Right cardiac atrium (tissue), 5 donors: ENCODE data around the gene PYM1. TPM values are rescaled to one million over a fixed set of nuclear protein-coding genes. Genes with fewer than 3 reads are reported as not detected.

Source experiments
- ATAC-seq, 2 donors: fragments of 200-7000 bp; cut with Tn5 transposase; one replicate each; pipeline versions ENCODE4 v1.8.0 to v1.9.1; 2020; ENCODE audit warnings: moderate library complexity in 2 of 2, mild to moderate bottlenecking in 1 of 2
- DNase-seq, 3 donors: peaks; one replicate each; pipeline ENCODE4 v3.0.0-alpha.2; 2020
- H3K27ac ChIP-seq: one replicate; pipeline ENCODE4 v1.5.1; 2013; ENCODE audit warnings: mild to moderate bottlenecking, low read length, control low read depth, moderate library complexity
- H3K27me3 ChIP-seq: one replicate; pipeline ENCODE4 v1.6.1; 2013; ENCODE audit not compliant: control insufficient read depth, insufficient read depth
- H3K4me1 ChIP-seq: one replicate; pipeline ENCODE4 v1.6.1; 2013; ENCODE audit warnings: low read length; ENCODE audit not compliant: control insufficient read depth, insufficient read depth
- H3K4me3 ChIP-seq: one replicate; pipeline ENCODE4 v1.5.1; 2013; ENCODE audit warnings: low read length, control low read depth
- H3K9me3 ChIP-seq: one replicate; pipeline ENCODE4 v1.6.1; 2013; ENCODE audit warnings: low read length; ENCODE audit not compliant: control insufficient read depth
- WGBS: extraction: QIAGEN DNeasy Blood & Tissue Kit; methylation state at CpG from one replicate; pipeline ENCODE4 v1.1.7; 2013; 5-methylcytosine and 5-hydroxymethylcytosine counted together
- intact Hi-C, 4 donors: fragments of 100-400 bp; cut with DNase I; formaldehyde crosslinking; loops; one replicate each; pipeline versions ENCODE4 v1.11.0 to v1.14.0; 2022 to 2023
- polyA plus RNA-seq: library from polyadenylated mRNA; stranded (reverse); fragments of 200-250 nt; gene quantifications from one replicate; pipeline ENCODE4 v1.2.3, GENCODE V29; 2013
- total RNA-seq, 4 donors: library from RNA; stranded (reverse); fragmentation: NEBNext Ultra II Directional; extraction: Animal tissue kit (Norgen Biotek cat#: 25700); gene quantifications; one replicate each; pipeline ENCODE4 v1.2.1, GENCODE V29; 2021
- donor health status: healthy with polysubstance abuse.
- donor health status: DM: no; HTN: yes; CAD: no.
- donor health status: DM: no; HTN: no; CAD: no.
- donor health status: DM: no; HTN: yes; CAD: no; lungs with severe emphysema.
- donor health status: DM: yes; HTN: yes; CAD: no.

The PYM1 gene
- total and polyA plus RNA-seq, 5 donors, result 15.4 to 25.7 (median 17.2) TPM

DNA sequence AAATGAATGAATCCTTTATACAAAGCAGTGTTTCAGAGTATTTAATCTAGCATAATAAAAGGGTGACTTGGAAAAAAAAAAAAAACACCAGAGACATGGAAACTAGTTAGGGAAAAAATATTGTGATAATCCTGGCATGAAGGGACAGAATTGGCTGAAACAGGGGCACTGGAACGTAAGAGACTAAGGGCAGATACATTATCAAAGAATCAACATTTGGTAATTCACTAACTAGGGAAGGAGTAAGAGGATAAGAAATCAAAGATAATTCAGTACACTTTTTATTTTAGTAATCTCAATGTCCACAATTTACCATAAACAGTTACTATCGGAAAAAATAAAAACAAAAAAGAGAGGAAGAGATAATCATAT, 18.2 kb downstream of the PYM1 start:
- Histone ChIP-seq H3K4me1 (peaks cover 1% of the 10 kb centered on the region), H3K9me3 (no peaks in the 10 kb centered on the region), H3K27ac (no peak overlapping the region), H3K4me3 (no peak overlapping the region), H3K27me3 (no peaks in the 10 kb centered on the region)
- intact Hi-C loops, result no loop called here
- WGBS, result 38% methylated on average over 2 of the region's 2 CpGs
- ATAC-seq, result peak in 1 of 2 donors; percentile 20
- no peak for DNase-seq

DNA sequence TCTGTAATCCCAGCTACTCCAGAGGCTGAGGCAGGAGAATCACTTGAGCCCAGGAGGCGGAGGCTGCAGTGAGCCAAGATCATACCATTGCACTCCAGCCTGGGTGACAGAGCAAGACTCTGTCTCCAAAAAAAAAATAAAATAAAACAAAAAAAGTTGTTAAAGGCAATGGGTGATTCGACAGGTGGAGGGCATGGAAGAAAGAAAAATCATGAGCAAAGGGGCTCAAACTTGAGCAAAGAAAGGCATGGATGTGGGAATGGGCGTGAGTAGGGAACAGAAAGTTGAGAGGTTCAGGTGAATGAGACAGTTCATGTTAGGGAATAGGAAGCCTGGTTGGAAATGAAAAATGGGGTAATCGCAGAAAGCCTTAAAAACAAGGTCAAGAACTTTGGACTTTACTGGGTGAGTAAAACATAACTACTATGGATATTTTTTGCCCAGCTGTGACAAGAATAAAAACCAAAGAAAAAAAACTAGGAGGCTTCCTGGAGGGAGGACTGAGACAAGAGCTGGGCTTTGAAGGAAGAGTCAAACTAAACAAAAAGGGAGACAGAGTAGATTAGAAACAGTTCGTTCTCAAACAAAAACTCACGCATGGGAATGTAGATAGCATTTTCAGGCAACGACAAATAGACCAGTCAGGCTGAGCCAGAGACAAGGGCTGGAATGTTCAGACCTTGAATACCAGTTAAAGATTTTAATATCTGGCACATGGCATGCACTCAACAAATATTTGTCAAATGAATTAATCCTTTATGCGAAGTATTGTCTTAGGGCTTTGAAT, 18.8 kb downstream of the PYM1 start:
- 51% methylated on average over 8 of the region's 8 CpGs for WGBS
- DNase-seq, result no peak
- no peaks in the 10 kb centered on the region for H3K9me3 ChIP-seq
- intact Hi-C loops, result no loop called here
- no peak overlapping the region for H3K27ac ChIP-seq
- H3K27me3 ChIP-seq, result no peaks in the 10 kb centered on the region
- ATAC-seq, result peak; percentile 56 to 70
- H3K4me3 ChIP-seq, result no peak overlapping the region
- peaks cover 1% of the 10 kb centered on the region for H3K4me1 ChIP-seq

- peaks cover 1% of the 10 kb centered on the region for H3K4me1 ChIP-seq
- DNase-seq, result no peak
- H3K4me3 ChIP-seq, result no peak overlapping the region
- WGBS, result 86% methylated on average over 1 of the region's 1 CpG
- H3K27me3 ChIP-seq, result no peaks in the 10 kb centered on the region
- intact Hi-C loops, result no loop called here
- no peaks in the 10 kb centered on the region for H3K9me3 ChIP-seq
- no peak for ATAC-seq
- no peak overlapping the region for H3K27ac ChIP-seq
Measured at GRCh38 chr12:55906056-55906455, 21.6 kb downstream of the PYM1 start.

DNA sequence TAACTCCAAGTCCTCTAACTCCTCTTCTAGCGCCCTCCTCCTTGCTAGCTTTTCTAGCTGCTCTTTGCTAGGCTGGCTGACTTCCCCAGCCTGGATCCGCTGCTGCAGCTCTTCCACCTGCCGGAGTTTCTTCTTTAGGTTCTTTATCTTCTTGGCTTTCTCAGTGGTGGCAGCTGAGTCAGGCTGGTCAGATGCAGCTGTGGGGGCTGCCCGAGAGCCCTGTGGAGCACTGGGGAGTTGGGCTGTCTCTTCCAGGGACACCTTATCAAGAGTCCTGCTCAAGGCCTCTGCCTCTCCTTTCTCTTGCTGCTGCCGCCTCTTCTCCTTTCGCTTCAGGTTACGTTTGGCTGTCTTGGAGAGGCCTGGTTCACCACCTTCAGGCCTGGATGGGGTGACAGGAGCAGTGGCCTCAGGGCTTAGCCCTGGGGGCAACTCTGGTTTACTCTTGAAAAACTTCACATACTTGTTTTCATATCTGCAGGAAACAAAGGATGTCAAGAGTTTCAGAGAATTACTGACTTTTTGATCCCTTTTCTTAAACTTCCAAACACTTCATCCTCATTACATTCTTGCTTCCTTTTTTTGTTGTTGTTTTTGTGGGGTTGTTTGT, 25.7 kb downstream of the PYM1 start:
- Histone ChIP-seq H3K4me1 (no peaks in the 10 kb centered on the region), H3K27ac (no peak overlapping the region), H3K9me3 (no peaks in the 10 kb centered on the region), H3K4me3 (no peak overlapping the region), H3K27me3 (no peaks in the 10 kb centered on the region)
- ATAC-seq (peak in 1 of 2 donors; percentile 16), DNase-seq (no peak)
- WGBS, result 80% methylated on average over 7 of the region's 7 CpGs
- intact Hi-C loops, result loop anchor here in 1 of 4 donors (5.0 kb wide), 1 partner anchor 40 kb away; no protein-coding TSS in a partner anchor

GRCh38 chr12:55899082-55899481, 28.6 kb downstream of the PYM1 start:
- H3K27ac ChIP-seq, result no peak overlapping the region
- ATAC-seq (no peak), DNase-seq (no peak)
- H3K9me3 ChIP-seq, result no peaks in the 10 kb centered on the region
- no peaks in the 10 kb centered on the region for H3K27me3 ChIP-seq
- intact Hi-C loops, result no loop called here
- WGBS, result 58% methylated on average over 2 of the region's 2 CpGs
- H3K4me3 ChIP-seq, result no peak overlapping the region
- H3K4me1 ChIP-seq, result no peaks in the 10 kb centered on the region

GRCh38 chr12:55893723-55894122, 34.0 kb downstream of the PYM1 start:
- Histone ChIP-seq H3K27ac (no peak overlapping the region), H3K27me3 (no peaks in the 10 kb centered on the region), H3K4me1 (no peaks in the 10 kb centered on the region), H3K4me3 (no peak overlapping the region), H3K9me3 (no peaks in the 10 kb centered on the region)
- intact Hi-C loops, result no loop called here
- 92% methylated on average over 1 of the region's 1 CpG for WGBS
- no peak for ATAC-seq
- no peak for DNase-seq

DNA sequence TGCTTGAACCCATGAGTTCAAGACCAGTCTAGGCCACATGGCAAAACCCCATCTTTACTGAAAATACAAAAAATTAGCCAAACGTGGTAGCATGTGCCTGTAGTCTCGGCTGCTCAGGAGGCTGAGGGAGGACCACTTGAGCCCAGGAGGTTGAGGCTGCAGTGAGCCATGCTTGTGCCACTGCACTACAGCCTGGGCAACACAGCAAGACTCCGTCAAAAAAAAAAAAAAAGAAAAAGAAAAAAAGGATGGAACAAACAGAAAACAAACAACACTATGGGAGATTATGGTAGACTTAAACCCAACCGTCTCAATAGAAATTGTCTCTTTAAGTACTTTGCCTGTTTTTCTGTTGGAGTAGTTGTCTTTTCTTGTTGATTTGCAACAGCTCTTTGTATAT, 36.4 kb downstream of the PYM1 start:
- WGBS, result 91% methylated on average over 4 of the region's 4 CpGs
- no peak overlapping the region for H3K4me3 ChIP-seq
- H3K27ac ChIP-seq, result no peak overlapping the region
- DNase-seq (no peak), ATAC-seq (no peak)
- H3K4me1 ChIP-seq, result no peaks in the 10 kb centered on the region
- intact Hi-C loops, result no loop called here
- H3K27me3 ChIP-seq, result no peaks in the 10 kb centered on the region
- H3K9me3 ChIP-seq, result no peaks in the 10 kb centered on the region

DNA sequence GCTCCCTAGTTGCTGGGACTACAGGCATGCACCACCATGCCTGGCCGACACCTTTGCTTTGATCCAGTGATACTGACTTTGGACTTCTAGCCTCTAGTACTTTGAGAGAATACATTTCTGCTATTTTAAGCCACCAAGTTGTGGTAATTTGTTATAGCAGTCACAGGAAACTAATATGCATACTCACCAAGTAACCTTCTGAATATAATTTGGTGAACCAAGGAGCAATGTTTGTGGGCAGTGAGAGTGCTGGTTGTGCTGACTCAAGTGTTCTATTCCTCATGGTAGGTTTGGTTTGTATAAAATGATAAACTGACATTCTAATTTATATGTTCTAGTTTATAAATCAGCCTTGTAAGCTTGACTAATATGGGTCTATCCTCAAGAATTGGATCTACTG, 42.6 kb downstream of the PYM1 start:
- WGBS, result 89% methylated on average over 1 of the region's 1 CpG
- H3K27me3 ChIP-seq, result no peaks in the 10 kb centered on the region
- DNase-seq (no peak), ATAC-seq (no peak)
- no peaks in the 10 kb centered on the region for H3K9me3 ChIP-seq
- H3K4me1 ChIP-seq, result no peaks in the 10 kb centered on the region
- intact Hi-C loops, result no loop called here
- no peak overlapping the region for H3K4me3 ChIP-seq
- H3K27ac ChIP-seq, result no peak overlapping the region

DNA sequence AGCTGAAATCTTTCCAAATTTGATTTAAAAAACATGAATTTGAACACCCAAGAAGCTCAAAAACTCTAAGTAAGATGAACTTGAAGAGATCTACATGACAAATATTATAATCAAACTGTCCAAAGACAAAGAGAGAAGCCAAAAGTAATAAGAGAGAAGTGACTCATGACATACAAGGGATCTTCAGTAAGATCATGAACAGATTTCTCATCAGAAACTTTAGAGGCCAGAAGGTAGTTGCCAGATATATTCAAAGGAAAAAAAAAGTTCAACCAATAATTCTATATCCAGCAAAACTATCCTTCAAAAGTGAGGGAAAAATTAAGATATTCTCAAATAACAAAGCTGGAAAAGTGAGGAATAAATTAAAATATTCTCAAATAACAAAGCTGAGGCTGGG, 49.9 kb downstream of the PYM1 start:
- Histone ChIP-seq H3K4me1 (no peaks in the 10 kb centered on the region), H3K9me3 (no peaks in the 10 kb centered on the region), H3K4me3 (no peak overlapping the region), H3K27me3 (no peaks in the 10 kb centered on the region), H3K27ac (no peak overlapping the region)
- intact Hi-C loops, result no loop called here
- ATAC-seq (no peak), DNase-seq (no peak)

DNA sequence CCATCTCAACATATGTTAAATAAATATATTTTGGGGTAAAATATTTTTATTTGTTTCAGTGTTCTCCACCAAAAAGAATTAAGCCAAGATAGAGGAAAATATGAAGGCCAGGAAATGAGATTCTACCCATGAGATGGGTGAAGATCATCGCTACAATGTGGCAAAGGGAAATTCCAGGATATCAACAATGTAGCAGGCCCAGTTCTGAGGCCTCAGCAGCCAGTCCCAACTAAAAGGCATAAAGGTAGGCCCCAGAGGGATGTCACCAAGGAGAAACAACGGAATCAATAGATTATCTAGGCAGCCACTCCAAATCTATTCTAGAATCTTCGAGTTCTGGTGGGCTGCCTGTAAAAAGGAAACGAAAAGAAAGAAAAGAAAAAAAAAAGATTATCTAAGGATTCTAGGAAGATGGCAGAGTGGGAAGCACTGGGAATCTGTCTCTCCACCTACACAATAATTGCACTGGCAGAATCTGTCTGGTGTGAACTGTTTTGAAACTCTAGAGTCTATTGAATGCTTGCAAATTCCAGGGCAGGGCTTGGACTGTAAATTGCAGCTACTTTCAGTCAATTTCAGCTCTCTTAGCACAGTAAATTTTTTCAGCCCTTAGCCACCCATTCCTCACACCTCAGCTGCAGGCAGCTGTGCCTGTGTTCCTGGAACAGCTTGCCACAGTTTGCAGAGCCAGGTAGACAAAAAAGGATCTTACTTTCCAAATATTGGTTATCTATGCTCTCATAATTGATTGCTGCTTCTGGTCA, 51.8 kb downstream of the PYM1 start:
- Histone ChIP-seq H3K4me1 (no peaks in the 10 kb centered on the region), H3K27ac (no peak overlapping the region), H3K9me3 (no peaks in the 10 kb centered on the region), H3K27me3 (no peaks in the 10 kb centered on the region), H3K4me3 (no peak overlapping the region)
- 83% methylated on average over 4 of the region's 4 CpGs for WGBS
- intact Hi-C loops, result no loop called here
- ATAC-seq (no peak), DNase-seq (no peak)

DNA sequence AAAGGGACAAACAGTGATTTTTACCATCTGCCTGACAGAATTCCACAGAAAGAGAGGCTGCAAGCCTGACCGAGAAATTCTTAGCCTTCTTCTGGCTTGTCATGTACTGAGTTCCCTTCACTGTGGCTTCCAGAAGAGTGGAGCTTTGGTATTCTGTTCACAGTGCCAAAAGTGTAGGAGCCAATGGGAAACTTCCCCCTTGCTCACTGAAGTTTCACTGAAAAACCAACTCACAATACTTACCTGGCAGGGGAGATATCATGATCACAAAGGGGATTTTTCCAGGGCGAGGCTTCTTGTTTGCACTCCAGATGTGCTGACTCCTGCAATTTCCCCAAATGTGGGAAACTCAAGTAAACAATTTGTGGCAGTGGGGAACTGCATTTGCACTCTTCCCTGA, 53.3 kb downstream of the PYM1 start:
- Histone ChIP-seq H3K4me1 (no peaks in the 10 kb centered on the region), H3K27ac (no peak overlapping the region), H3K4me3 (no peak overlapping the region), H3K9me3 (no peaks in the 10 kb centered on the region), H3K27me3 (no peaks in the 10 kb centered on the region)
- intact Hi-C loops, result no loop called here
- 62% methylated on average over 2 of the region's 2 CpGs for WGBS
- no peak for ATAC-seq
- DNase-seq, result no peak
